DND-41 (cell line): ENCODE results near the gene ZNF689.

Experiments
- EZH2 ChIP-seq: IDR thresholded peaks from 3 replicates; pipeline ENCODE4 v1.6.1; 2012; ENCODE audit warnings: borderline replicate concordance, low read depth, mild to moderate bottlenecking, moderate library complexity, low read length, inconsistent platforms; ENCODE audit not compliant: severe bottlenecking
- TF ChIP-seq, protein P1 (sequence below): IDR thresholded peaks from 2 replicates; pipeline ENCODE4 v1.5.1; 2012; ENCODE audit warnings: borderline replicate concordance, low read length, moderate library complexity, mild to moderate bottlenecking; ENCODE audit not compliant: poor library complexity, severe bottlenecking; ENCODE audit errors: extremely low read depth

GRCh38 chr16:30603945-30604315 is 6.3 kb downstream of the ZNF689 start:
- TF ChIP-seq, protein P1, sequence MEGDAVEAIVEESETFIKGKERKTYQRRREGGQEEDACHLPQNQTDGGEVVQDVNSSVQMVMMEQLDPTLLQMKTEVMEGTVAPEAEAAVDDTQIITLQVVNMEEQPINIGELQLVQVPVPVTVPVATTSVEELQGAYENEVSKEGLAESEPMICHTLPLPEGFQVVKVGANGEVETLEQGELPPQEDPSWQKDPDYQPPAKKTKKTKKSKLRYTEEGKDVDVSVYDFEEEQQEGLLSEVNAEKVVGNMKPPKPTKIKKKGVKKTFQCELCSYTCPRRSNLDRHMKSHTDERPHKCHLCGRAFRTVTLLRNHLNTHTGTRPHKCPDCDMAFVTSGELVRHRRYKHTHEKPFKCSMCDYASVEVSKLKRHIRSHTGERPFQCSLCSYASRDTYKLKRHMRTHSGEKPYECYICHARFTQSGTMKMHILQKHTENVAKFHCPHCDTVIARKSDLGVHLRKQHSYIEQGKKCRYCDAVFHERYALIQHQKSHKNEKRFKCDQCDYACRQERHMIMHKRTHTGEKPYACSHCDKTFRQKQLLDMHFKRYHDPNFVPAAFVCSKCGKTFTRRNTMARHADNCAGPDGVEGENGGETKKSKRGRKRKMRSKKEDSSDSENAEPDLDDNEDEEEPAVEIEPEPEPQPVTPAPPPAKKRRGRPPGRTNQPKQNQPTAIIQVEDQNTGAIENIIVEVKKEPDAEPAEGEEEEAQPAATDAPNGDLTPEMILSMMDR, result no peak
- TF ChIP-seq EZH2, result no peak
